Neural cell (in vitro differentiated cells): ENCODE measurements around the gene COBLL1. TPM values are rescaled to one million over a fixed set of nuclear protein-coding genes. Genes with fewer than 3 reads are reported as not detected.

ENCODE experiments used
- H2AFZ ChIP-seq: fragments of 200-600, 300-800 bp; sonication (generic), shearing (Covaris generic); 2 replicates; pipeline ENCODE4 v1.6.0; 2014; ENCODE audit warnings: low read depth, mild to moderate bottlenecking, antibody characterized with exemption, low read length, moderate library complexity
- H3F3A ChIP-seq: fragments of 200-600 bp; shearing (Covaris generic); 2 replicates; pipeline ENCODE4 v1.6.1; 2016; ENCODE audit warnings: mild to moderate bottlenecking, moderate library complexity, mixed read lengths, antibody characterized with exemption, low read length; ENCODE audit not compliant: insufficient read depth, poor library complexity, severe bottlenecking
- H3K27ac ChIP-seq: fragments of 200-600, 300-800 bp; sonication (generic), shearing (Covaris generic); 2 replicates; pipeline ENCODE4 v1.5.1; 2014; ENCODE audit warnings: mild to moderate bottlenecking, low read length, moderate library complexity
- H3K27me3 ChIP-seq: fragments of 300-800, 200-600 bp; sonication (generic), shearing (Covaris generic); 2 replicates; pipeline ENCODE4 v1.6.0; 2014; ENCODE audit warnings: mild to moderate bottlenecking, low read depth, low read length, moderate library complexity; ENCODE audit not compliant: insufficient read depth
- H3K36me3 ChIP-seq: fragments of 300-800, 200-600 bp; sonication (generic), shearing (Covaris generic); 2 replicates; pipeline ENCODE4 v1.5.1; 2014; ENCODE audit warnings: mild to moderate bottlenecking, antibody characterized with exemption, low read length, moderate library complexity; ENCODE audit not compliant: insufficient read depth
- H3K4me2 ChIP-seq: fragments of 300-800, 200-600 bp; sonication (generic), shearing (Covaris generic); 2 replicates; pipeline ENCODE4 v1.6.0; 2014; ENCODE audit warnings: mild to moderate bottlenecking, low read length
- H3K4me3 ChIP-seq: fragments of 300-800, 200-600 bp; sonication (generic), shearing (Covaris generic); 2 replicates; pipeline ENCODE4 v1.5.1; 2014; ENCODE audit warnings: mild to moderate bottlenecking, low read length, moderate library complexity
- H3K79me2 ChIP-seq: fragments of 200-600 bp; shearing (Covaris generic); replicated peaks from 2 replicates; pipeline ENCODE4 v1.6.0; 2014; ENCODE audit warnings: mild to moderate bottlenecking, low read length, moderate library complexity; ENCODE audit not compliant: insufficient read depth
- H3K9ac ChIP-seq: fragments of 300-800, 200-600 bp; sonication (generic), shearing (Covaris generic); 2 replicates; pipeline ENCODE4 v1.6.1; 2016; ENCODE audit warnings: mild to moderate bottlenecking, low read length, mixed read lengths
- H3K9me2 ChIP-seq: fragments of 200-600 bp; shearing (Covaris generic); 2 replicates; pipeline ENCODE4 v1.6.1; 2016; ENCODE audit warnings: mild to moderate bottlenecking, low read length, mixed read lengths; ENCODE audit not compliant: insufficient read depth
- H3K9me3 ChIP-seq: fragments of 200-600, 300-800 bp; sonication (generic), shearing (Covaris generic); 2 replicates; pipeline ENCODE4 v1.6.1; 2016; ENCODE audit warnings: mild to moderate bottlenecking, mixed run types, low read length, moderate library complexity, mixed read lengths
- H4K20me1 ChIP-seq: fragments of 200-600 bp; shearing (Covaris generic); 2 replicates; pipeline ENCODE4 v1.6.1; 2016; ENCODE audit warnings: mild to moderate bottlenecking, mixed run types; ENCODE audit not compliant: insufficient read depth
- EP300 ChIP-seq: fragments of 450-650 bp; conservative IDR thresholded peaks from 2 replicates; pipeline ENCODE4 v1.6.1; 2014; ENCODE audit warnings: antibody characterized with exemption, mild to moderate bottlenecking, moderate library complexity; ENCODE audit not compliant: poor library complexity, severe bottlenecking
- EZH2 ChIP-seq: fragments of 200-600, 300-800 bp; shearing (Covaris generic), sonication (generic); IDR thresholded peaks from 2 replicates; pipeline ENCODE4 v1.6.1; 2014; ENCODE audit warnings: antibody characterized with exemption, low read length, borderline replicate concordance, mild to moderate bottlenecking; ENCODE audit not compliant: insufficient read depth, poor library complexity, severe bottlenecking
- MXI1 ChIP-seq: fragments of 450-650 bp; conservative IDR thresholded peaks from 2 replicates; pipeline ENCODE4 v1.6.1; 2014; ENCODE audit warnings: antibody characterized with exemption, mild to moderate bottlenecking; ENCODE audit not compliant: poor library complexity, severe bottlenecking
- POLR2AphosphoS5 ChIP-seq: IDR thresholded peaks from 2 replicates; pipeline ENCODE4 v1.6.1; 2012
- RAD21 ChIP-seq: fragments of 450-650 bp; conservative IDR thresholded peaks from 2 replicates; pipeline ENCODE4 v1.6.1; 2014; ENCODE audit warnings: antibody characterized with exemption, mild to moderate bottlenecking, moderate library complexity
- SMC3 ChIP-seq: fragments of 450-650 bp; conservative IDR thresholded peaks from 2 replicates; pipeline ENCODE4 v1.6.1; 2014; ENCODE audit warnings: antibody characterized with exemption, mild to moderate bottlenecking, moderate library complexity; ENCODE audit not compliant: poor library complexity
- TAF1 ChIP-seq: IDR thresholded peaks from 2 replicates; pipeline ENCODE4 v1.6.1; 2012; ENCODE audit warnings: low read depth
- polyA plus RNA-seq: library from polyadenylated mRNA; depleted of rRNA; stranded (reverse); fragments of >200 nt; gene quantifications from 2 replicates; pipeline ENCODE4 v1.2.3, GENCODE V29; 2014
- TF ChIP-seq, protein P1 (sequence below): fragments of 450-650 bp; IDR thresholded peaks from 2 replicates; pipeline ENCODE4 v1.5.1; 2014; ENCODE audit warnings: antibody characterized with exemption, mild to moderate bottlenecking, moderate library complexity; ENCODE audit not compliant: poor library complexity, severe bottlenecking
- TF ChIP-seq, protein P2 (sequence below): IDR thresholded peaks from 2 replicates; pipeline ENCODE4 v1.6.1; 2012; ENCODE audit warnings: borderline replicate concordance

The COBLL1 gene
- polyA plus RNA-seq, 1 donor from 2014 or later = 0.11 TPM

DNA sequence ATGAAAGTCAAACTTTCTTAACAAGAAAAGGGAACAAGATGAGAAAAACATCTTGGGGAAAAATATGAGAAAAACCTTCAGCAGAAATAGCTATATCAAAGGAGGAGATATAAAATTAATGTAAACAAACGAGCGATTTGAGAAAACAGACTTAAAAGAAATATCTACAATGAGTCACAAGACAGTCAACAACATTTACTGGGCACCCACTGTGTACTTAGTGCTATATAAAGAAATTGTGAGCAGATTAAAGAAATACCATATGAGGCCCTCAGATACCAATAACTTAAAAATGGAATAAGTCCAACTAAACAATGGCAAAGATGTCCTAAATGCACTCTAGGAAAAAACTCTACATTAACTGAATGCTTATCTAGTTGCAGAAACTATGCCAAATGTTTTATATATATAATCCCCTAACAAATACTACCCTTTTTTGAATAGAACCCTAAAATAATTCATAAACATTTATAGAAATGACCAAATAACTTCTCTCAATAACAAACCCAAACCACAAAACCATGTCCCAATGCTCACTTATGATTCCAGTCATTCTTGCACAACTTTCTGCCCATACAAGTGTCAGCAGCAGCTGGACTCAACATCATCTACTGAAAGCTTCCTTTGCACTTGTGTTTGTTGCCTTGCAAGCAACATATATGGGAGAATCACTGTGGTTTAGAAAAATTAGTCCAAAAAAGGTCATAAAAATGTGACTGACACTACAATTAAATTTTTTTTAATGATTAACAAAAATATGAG is 83.5 kb downstream of the COBLL1 start:
- no peak overlapping the region for H2AFZ ChIP-seq
- H3K79me2 ChIP-seq = no peaks in the 10 kb centered on the region
- no peaks in the 10 kb centered on the region for H3F3A ChIP-seq
- H3K27me3 ChIP-seq = no peaks in the 10 kb centered on the region
- no peaks in the 10 kb centered on the region for H3K36me3 ChIP-seq
- no peak for TF ChIP-seq RAD21
- H3K9ac ChIP-seq = no peak overlapping the region
- no peaks in the 10 kb centered on the region for H3K9me3 ChIP-seq
- H3K9me2 ChIP-seq = no peaks in the 10 kb centered on the region
- H3K4me3 ChIP-seq = no peak overlapping the region
- H3K27ac ChIP-seq = no peak overlapping the region
- no peak overlapping the region for H3K4me2 ChIP-seq
- H4K20me1 ChIP-seq = no peaks in the 10 kb centered on the region

DNA sequence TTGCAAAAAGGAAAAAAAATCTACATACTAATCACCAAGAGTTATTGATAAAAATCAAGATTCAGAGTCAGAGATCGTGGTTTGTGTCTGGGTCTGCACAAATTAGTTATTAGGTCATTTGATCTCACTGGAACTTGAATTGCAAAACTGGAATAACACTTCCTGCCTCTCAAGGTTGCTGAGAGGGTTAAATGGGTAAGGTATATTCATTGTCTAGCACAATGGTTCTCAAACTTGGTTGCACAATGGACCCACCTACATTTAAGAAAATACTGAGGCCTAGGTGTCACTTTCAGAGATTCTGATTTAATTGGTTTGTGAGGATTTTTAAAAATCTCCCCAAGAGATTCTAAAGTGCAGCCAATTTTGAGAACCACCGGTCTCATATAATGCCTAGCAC is 84.8 kb downstream of the COBLL1 start:
- H3K9me3 ChIP-seq = no peaks in the 10 kb centered on the region
- H3F3A ChIP-seq = no peaks in the 10 kb centered on the region
- TF ChIP-seq EZH2 (no peak), EP300 (no peak), TAF1 (no peak), SMC3 (no peak), POLR2AphosphoS5 (no peak), RAD21 (no peak), MXI1 (no peak)
- TF ChIP-seq, protein P1, sequence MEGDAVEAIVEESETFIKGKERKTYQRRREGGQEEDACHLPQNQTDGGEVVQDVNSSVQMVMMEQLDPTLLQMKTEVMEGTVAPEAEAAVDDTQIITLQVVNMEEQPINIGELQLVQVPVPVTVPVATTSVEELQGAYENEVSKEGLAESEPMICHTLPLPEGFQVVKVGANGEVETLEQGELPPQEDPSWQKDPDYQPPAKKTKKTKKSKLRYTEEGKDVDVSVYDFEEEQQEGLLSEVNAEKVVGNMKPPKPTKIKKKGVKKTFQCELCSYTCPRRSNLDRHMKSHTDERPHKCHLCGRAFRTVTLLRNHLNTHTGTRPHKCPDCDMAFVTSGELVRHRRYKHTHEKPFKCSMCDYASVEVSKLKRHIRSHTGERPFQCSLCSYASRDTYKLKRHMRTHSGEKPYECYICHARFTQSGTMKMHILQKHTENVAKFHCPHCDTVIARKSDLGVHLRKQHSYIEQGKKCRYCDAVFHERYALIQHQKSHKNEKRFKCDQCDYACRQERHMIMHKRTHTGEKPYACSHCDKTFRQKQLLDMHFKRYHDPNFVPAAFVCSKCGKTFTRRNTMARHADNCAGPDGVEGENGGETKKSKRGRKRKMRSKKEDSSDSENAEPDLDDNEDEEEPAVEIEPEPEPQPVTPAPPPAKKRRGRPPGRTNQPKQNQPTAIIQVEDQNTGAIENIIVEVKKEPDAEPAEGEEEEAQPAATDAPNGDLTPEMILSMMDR = no peak
- TF ChIP-seq, protein P2, sequence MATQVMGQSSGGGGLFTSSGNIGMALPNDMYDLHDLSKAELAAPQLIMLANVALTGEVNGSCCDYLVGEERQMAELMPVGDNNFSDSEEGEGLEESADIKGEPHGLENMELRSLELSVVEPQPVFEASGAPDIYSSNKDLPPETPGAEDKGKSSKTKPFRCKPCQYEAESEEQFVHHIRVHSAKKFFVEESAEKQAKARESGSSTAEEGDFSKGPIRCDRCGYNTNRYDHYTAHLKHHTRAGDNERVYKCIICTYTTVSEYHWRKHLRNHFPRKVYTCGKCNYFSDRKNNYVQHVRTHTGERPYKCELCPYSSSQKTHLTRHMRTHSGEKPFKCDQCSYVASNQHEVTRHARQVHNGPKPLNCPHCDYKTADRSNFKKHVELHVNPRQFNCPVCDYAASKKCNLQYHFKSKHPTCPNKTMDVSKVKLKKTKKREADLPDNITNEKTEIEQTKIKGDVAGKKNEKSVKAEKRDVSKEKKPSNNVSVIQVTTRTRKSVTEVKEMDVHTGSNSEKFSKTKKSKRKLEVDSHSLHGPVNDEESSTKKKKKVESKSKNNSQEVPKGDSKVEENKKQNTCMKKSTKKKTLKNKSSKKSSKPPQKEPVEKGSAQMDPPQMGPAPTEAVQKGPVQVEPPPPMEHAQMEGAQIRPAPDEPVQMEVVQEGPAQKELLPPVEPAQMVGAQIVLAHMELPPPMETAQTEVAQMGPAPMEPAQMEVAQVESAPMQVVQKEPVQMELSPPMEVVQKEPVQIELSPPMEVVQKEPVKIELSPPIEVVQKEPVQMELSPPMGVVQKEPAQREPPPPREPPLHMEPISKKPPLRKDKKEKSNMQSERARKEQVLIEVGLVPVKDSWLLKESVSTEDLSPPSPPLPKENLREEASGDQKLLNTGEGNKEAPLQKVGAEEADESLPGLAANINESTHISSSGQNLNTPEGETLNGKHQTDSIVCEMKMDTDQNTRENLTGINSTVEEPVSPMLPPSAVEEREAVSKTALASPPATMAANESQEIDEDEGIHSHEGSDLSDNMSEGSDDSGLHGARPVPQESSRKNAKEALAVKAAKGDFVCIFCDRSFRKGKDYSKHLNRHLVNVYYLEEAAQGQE = no peak
- no peak overlapping the region for H3K27ac ChIP-seq
- H3K27me3 ChIP-seq = no peaks in the 10 kb centered on the region
- H3K9ac ChIP-seq = no peak overlapping the region
- H3K79me2 ChIP-seq = no peaks in the 10 kb centered on the region
- H3K4me3 ChIP-seq = no peak overlapping the region
- H3K36me3 ChIP-seq = no peaks in the 10 kb centered on the region
- no peak overlapping the region for H2AFZ ChIP-seq
- no peak overlapping the region for H3K4me2 ChIP-seq
- no peaks in the 10 kb centered on the region for H4K20me1 ChIP-seq
- no peaks in the 10 kb centered on the region for H3K9me2 ChIP-seq
